Measurements from ENCODE around the gene DAB1.
"Not testable (repeated sequence)": the region's sequence is repeated elsewhere in the genome, so short reads cannot be mapped to it uniquely, and the experiment has no call there.

DAB1 gene

DNA sequence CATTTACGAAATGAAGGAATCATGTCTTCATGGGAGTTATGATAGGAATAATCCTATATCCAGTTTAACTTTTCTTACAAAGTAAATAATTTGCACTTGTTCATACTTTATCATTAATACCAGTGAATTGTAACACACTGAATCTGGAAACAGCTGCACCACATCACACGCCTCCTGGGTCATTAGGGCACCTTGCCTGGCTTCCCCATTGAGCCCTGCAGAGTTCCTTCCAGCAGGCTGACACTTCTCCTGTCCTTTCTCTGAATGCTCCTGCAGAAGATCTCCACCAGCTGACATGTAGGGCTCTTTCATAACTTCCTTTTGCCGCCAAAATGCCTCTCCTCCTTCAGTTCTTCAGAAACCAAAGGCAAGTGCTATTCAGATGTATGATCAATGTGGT is 201.1 kb downstream of the DAB1 start:
- no peak for DNase-seq (ENCODE audit: low spot score)
- in situ Hi-C loops (cut with MboI; ENCODE audit: low pct_unique_long_range_greater_than_20kb, low sequenced_read_pairs, unreplicated experiment) = no loop called here

DNA sequence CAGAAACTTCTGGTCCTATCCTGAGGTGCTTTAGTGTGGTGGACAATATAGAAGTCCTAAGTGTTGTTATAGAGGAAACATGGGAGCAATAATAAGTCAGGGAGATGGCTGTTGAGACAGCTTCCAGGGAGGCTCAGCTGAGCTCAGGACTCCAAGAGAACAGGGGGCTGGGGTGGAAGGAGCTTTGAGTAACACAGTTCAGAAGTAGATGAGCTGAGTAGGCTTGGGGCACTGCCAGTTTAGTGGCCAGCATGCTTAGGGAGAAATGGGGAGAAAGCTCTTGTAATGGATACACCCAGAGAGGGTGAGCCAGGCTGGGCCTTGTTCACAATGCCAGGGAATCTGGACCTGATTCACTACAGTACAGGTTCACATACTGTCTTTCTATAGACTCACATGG is 201.6 kb downstream of the DAB1 start:
- DNase-seq (ENCODE audit: low spot score) = no peak
- TF ChIP-seq, protein P1, sequence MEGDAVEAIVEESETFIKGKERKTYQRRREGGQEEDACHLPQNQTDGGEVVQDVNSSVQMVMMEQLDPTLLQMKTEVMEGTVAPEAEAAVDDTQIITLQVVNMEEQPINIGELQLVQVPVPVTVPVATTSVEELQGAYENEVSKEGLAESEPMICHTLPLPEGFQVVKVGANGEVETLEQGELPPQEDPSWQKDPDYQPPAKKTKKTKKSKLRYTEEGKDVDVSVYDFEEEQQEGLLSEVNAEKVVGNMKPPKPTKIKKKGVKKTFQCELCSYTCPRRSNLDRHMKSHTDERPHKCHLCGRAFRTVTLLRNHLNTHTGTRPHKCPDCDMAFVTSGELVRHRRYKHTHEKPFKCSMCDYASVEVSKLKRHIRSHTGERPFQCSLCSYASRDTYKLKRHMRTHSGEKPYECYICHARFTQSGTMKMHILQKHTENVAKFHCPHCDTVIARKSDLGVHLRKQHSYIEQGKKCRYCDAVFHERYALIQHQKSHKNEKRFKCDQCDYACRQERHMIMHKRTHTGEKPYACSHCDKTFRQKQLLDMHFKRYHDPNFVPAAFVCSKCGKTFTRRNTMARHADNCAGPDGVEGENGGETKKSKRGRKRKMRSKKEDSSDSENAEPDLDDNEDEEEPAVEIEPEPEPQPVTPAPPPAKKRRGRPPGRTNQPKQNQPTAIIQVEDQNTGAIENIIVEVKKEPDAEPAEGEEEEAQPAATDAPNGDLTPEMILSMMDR (IDR thresholded peaks at IDR 0.05; ENCODE audit: extremely low read depth, insufficient read depth, missing control alignments) = no peak
- in situ Hi-C loops (cut with MboI; ENCODE audit: low pct_unique_long_range_greater_than_20kb, low sequenced_read_pairs, unreplicated experiment) = no loop called here

More for the DNA sequence above, 201.1 kb downstream of the DAB1 start:
- TF ChIP-seq, protein P1 (IDR thresholded peaks at IDR 0.05; ENCODE audit: extremely low read depth, insufficient read depth, missing control alignments) = no peak

DNA sequence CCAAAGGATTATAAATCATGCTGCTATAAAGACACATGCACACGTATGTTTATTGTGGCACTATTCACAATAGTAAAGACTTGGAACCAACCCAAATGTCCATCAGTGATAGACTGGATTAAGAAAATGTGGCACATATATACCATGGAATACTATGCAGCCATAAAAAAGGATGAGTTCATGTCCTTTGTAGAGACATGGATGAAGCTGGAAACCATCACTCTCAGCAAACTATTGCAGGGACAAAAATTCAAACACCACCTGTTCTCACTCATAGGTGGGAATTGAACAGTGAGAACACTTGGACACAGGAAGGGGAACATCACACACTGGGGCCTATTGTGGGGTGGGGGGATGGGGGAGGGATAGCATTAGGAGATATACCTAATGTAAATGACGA is 203.0 kb downstream of the DAB1 start:
- DNase-seq (ENCODE audit: low spot score); in situ Hi-C loops (cut with MboI; ENCODE audit: low pct_unique_long_range_greater_than_20kb, low sequenced_read_pairs, unreplicated experiment): not testable (repeated sequence)

DNA sequence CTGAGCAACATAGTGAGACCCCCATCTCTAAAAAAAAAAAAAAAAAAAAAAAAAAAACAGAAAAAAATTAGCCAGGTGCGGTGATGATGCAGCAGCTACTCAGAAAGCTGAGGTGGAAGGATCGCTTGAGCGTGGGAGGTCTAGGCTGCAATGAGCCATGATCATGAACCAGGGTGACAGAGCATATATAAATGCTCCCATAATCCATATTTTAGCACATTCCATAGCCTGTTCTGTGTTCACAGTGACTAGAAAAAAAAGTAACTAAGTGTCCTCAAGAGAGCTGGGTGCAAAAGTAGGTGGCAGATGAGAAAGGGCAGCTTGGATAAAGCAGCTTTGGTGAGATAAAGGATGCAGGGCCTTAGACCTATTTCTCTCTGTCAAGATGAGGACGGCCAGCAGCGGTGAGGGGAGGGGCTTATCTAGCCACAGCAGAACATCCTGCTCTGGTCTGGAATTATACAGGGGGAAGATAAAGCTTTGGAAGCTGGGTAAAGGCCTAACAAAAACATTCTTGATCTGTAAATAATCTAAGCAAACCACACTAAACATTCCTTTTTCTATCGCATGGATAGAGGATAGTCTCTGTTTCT is 205.3 kb downstream of the DAB1 start:
- in situ Hi-C loops (cut with MboI; ENCODE audit: low pct_unique_long_range_greater_than_20kb, low sequenced_read_pairs, unreplicated experiment) = no loop called here

DNA sequence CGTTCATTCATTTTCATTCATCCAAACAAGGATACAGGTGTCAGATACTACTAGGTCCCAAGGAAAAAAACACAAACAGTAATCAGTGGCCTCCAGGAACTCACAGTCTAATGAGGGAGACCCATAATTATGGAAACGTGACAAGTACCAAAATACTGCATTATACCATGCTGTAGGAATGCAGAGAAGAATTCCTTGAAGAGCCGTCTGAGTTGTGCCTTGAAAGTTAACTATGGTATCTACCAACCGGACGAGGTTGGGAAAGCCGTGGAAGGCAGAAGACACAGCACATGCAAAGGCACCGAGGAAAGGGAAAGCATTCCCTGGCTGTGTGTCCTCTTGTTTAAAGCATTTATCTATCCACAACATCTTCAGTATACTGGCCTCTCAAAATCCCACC is 206.0 kb downstream of the DAB1 start:
- in situ Hi-C loops (cut with MboI; ENCODE audit: low pct_unique_long_range_greater_than_20kb, low sequenced_read_pairs, unreplicated experiment) = no loop called here
- TF ChIP-seq, protein P1 (IDR thresholded peaks at IDR 0.05; ENCODE audit: extremely low read depth, insufficient read depth, missing control alignments) = no peak
- DNase-seq (ENCODE audit: low spot score) = no peak

More for the DNA sequence above, 205.3 kb downstream of the DAB1 start:
- TF ChIP-seq, protein P1 (IDR thresholded peaks at IDR 0.05; ENCODE audit: extremely low read depth, insufficient read depth, missing control alignments) = no peak
- no peak for DNase-seq (ENCODE audit: low spot score)

DNA sequence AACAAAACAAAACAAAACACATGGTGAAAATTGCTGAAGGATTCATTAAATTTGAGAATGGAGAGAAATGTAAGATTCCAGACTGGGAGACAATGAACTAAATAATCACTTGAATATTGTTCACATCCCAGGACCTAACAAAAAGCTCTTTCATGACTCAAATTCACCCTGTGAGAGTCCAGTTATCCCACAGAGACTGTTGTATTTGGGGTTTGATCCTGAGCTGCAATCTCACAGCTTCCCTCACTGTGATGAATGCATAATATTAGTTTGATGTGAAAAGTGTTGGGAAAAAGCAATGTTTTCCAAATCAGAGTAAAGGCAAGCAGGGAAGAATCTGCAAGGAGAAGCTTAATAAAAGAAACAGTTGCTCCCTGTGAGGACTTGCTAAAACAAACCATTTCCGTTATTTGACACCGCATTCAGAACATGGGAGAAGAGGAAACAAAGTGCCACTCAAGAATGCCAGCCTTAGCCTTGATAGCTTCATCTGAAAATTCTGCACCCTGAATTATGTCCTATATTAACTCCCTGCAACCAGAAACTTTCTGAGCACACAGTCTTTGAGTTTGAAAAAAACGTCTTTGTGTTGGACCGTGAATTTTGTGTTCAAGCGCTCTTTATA is 208.8 kb downstream of the DAB1 start:
- TF ChIP-seq, protein P1 (IDR thresholded peaks at IDR 0.05; ENCODE audit: extremely low read depth, insufficient read depth, missing control alignments) = no peak
- no peak for DNase-seq (ENCODE audit: low spot score)
- in situ Hi-C loops (cut with MboI; ENCODE audit: low pct_unique_long_range_greater_than_20kb, low sequenced_read_pairs, unreplicated experiment) = no loop called here

DNA sequence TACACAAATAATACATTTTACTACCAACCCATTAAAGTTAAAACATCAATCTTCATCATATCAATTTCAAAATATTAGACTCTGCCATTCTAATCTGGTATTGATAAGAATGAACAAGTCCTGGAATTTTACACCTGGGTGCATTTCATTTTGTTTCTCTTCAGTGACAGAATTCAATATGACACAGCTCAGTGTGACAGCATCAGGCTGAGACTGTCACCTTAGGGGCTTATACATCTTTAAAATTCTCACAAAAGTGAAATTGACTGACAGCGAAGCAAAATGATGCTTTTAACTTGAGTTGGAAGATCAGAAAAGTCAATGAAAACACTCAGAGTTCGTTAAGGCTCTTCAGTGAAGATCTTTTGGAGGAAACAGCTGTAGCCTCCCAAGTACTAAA is 213.0 kb downstream of the DAB1 start:
- in situ Hi-C loops (cut with MboI; ENCODE audit: low pct_unique_long_range_greater_than_20kb, low sequenced_read_pairs, unreplicated experiment) = no loop called here
- TF ChIP-seq, protein P1 (IDR thresholded peaks at IDR 0.05; ENCODE audit: extremely low read depth, insufficient read depth, missing control alignments) = no peak
- no peak for DNase-seq (ENCODE audit: low spot score)

All from GM13977 (cell line).